Stimulated activated CD8-positive, alpha-beta memory T cell treated with anti-CD3 and anti-CD28 coated beads, Interleukin-2, amount 100 ng/mL, for 48 hours (primary cell): ENCODE data around the gene KCNC1.
A peak's percentile ranks its signal among the peaks of the same experiment; 100 is the strongest.

Experiments used
- DNase-seq, 2 donors: peaks; one replicate each; pipeline ENCODE4 v3.0.0-alpha.2; 2020; ENCODE audit warnings: low read depth in 2 of 2

KCNC1 gene

GRCh38 chr11:17755891-17756290, 21.3 kb downstream of the KCNC1 start:
- no peak for DNase-seq

GRCh38 chr11:17760102-17761029, 25.8 kb downstream of the KCNC1 start:
- DNase-seq, result peak; percentile 11 to 14

DNA sequence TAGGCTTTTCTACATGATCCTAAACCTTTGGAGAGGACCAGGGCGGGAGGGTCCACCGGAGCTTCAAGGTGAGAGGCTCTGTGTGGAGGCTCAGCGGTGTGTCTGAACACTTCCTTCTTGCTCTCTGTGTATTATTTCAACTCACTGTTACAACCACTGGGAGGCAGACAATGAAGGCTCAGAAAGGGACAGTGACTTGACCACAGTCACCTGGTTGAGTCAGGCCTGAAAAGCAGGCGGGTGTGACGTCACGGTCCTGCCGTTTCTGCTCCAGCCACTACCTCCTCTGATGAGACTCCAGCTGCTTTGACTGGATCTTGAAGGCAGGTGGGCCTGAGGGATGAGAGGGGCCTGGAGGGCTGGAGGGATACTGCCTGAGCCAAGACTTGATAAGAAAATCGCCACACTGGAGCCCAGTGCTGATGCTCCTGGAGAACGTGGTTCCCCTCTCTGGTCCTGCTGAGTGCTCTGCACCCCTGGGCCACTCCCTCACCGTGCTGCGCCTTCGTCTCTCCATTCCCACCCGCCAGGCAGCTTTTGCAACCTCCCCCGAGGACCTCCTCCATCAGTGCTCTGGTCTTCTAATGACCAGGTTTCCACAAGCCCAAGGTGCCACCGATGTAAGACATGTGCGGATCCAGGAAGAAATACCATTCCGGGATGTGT, 27.9 kb downstream of the KCNC1 start:
- no peak for DNase-seq

- DNase-seq, result no peak
Measured at GRCh38 chr11:17763244-17763643, 28.7 kb downstream of the KCNC1 start.

DNA sequence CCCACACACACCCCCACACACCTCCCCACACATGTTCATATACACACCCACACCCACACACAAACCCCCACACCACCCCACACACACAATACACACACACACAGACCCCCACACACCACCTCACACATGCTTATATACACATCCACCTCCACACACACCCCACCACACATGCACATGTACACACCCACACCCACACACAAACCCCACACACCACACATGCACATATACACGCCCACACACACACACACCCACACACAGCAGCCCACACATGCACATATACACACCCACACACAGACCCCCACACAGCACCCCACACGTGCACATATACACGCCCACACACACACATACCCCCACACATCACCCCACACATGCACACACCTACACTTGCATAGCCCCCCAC, 29.1 kb downstream of the KCNC1 start:
- no peak for DNase-seq

DNA sequence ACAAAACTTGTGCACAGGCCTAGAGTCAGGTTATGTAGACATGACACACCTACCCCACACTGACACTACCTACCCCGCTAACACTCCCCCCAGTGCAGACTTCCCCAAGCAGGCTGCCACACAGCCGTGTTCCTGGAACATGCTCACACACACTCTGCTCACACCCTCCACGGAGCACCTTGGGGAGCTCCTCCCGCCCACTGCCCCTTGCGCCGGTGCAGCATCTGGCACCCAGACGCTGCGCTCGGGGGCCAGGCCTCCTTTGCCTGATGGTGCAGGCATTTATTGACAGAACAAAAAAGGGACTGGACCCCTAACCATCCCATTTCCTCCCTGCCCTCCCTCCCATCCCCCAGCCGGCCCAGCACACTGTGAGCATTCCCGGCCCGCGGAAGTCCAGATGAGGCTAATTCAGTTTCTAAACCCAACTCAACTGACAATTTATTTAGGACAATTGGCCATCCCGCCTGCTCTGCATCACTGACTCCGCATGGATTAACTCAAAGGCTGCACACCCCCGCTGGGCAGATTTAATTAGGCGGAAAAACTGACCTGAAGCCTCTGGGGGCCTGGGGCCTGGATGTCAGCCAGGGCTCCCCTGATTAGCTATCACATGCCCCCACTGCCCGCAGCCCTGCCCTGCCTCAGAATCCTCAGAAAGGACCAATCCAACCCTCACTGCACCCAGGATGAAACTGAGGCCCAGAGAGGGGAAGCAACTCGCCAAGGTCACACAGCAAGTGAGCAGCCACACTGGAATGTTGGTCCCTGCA, 30.1 kb downstream of the KCNC1 start:
- DNase-seq, result no peak

GRCh38 chr11:17765356-17766072, 30.9 kb downstream of the KCNC1 start:
- DNase-seq, result no peak

DNA sequence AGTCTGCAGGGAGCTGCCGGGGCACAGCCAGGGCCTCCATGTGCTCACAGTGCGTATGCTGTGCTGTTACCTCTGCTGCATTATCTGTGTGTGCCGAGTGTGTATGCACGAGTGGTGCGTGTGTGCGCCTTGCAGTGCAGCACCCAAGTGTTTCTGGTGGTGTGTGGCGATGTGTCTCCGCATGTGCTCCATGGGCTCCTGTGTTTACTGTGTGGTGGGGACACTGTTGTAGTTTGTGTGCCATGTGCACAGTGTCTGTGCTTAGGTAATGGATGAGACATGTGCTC, 31.4 kb downstream of the KCNC1 start:
- no peak for DNase-seq

- DNase-seq, result no peak
Measured at GRCh38 chr11:17766590-17766989, 32.0 kb downstream of the KCNC1 start.

DNA sequence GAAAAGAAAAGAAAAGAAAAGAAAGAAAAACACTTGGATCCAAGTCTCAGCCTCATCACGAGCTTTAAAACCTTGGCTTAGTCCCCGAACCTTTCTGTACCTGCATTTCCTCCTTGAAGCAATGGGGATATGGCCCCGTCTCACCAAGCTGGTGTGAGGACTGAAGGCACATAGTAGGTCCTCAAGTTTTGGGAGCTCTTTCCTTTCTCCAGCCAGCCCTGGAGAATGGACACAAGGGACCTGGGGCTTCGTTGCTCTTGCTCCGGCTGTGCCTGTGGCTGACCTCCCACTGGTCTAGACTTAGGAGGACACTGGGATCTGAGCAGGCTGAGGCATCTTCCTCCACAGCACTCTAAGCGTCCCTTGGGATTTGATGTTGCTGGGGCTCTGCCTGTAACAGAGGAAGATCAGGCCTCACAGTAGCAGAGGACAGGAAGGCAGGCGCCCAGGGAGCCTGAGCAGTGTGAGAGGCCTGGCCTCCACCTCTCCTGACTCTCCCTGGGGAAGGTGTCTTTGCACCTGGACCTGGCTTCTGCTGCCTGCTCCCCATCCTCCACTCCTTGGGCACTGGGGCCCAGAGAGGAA, 32.8 kb downstream of the KCNC1 start:
- no peak for DNase-seq

DNA sequence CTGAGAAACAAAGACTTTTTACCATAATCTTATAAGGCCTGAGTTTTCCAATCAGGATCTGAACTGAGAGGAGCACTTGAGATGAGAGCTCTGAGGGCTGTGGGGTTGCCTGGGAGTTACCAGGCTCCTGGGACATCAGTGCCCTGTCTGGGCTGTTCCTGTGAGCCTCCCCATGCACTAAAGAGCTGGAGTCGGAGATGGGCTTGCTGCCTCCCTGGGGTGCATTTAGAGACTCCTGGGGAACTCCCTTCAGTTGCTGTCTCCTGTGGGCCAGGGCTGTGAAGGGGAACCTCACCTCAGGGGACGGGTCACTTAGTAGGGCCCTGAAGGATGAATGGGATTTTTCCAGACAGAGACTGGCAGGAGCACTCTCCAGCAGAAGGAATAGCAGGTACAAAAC, 33.3 kb downstream of the KCNC1 start:
- no peak for DNase-seq

DNA sequence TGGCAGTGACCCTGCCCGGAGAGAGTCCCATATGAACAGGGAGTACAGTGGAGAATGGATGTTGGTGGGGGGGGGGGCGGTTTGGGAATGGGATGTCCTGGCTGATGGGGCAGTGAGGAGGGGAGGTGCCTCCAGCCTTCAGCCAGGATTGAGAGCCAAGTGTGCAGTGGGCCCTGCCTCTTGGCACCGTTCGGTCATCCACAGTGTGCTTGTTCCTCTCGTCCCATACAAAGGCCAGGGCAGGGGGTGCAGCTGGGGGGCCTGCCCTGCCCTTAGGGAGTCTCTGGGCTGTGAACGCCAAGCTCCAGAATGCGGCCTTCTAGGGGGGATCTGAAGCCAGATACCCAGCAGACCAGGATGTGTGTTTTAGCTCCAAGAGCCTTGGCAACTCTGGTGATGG, 34.0 kb downstream of the KCNC1 start:
- DNase-seq, result no peak

GRCh38 chr11:17769218-17769617, 34.6 kb downstream of the KCNC1 start:
- DNase-seq, result no peak

DNA sequence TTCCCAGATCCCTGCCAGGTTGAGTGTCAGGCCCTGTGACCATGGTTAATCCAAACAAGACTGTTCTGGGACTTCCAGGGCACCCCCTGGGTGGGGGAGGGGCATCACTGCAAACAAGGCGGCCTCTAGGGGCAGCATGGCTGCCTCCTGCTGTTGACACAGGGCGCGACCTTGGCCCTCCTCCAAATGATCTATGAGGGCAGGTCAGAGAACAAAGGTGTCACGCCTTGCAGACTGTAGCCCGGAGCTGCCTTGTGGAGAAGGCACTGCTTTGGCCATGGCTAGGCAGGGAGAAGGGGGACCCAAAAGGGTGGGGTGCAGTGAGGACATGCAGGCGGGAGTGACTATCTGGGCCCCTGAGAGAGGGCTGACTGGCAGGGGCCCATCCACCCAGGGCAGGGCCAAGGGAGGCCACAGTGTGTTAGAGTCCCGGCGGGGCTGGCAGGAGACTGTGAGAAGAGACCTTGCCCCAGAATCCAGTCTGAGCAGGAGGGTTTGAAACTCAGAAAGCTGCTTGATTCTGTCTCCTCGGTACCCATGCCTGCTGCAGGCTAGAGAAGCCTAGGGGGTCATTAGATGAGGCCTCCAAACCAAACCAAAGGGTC, 35.6 kb downstream of the KCNC1 start:
- no peak for DNase-seq

DNA sequence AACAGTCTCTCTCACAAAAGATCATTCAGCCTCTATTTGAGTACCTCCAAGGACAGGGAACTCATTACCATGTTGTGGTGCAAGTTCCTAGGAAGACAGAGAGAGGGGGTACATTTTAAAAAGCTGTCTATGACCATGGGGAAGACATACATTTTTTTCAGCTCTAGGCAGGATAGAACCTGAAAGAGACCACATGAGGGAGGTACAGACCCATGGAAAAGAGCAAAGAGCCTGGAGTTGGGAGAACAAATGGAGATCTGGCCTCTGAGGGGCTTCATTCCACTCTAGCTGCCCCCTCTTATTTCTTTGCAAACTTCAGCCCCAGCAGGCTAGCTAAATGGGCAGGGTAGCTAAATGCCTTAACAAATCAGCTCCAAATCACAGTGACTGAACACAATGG, 36.3 kb downstream of the KCNC1 start:
- no peak for DNase-seq

- DNase-seq, result no peak
Measured at GRCh38 chr11:17771415-17771814, 36.8 kb downstream of the KCNC1 start.

- DNase-seq, result no peak
Measured at GRCh38 chr11:17771841-17772401, 37.3 kb downstream of the KCNC1 start.

- DNase-seq, result no peak
Measured at GRCh38 chr11:17772704-17773600, 38.4 kb downstream of the KCNC1 start.

DNA sequence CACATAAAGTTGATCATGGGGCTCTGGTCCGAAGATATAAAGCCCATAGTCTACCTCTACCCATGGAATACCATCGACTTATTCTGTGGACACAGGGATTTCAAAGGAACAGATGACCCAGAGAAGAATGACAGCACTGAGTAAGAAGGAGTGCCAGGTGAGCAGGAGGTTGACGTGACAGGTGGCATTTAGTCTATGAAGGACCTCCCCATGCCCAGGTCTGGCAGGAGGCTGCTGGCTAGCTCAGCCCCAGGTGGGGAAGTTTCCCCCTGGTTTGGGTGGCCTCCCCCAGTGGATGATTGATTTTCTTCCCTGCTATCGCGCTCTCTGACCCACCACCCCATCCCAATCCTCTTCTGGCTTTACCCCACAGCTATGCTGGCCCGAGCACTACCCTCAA, 39.1 kb downstream of the KCNC1 start:
- no peak for DNase-seq
